UCSD-AML1 (cell line): Measurements from ENCODE around the gene PABPC3.

Source experiments
- DNase-seq: peaks from one replicate; lab custom pipeline; 2025; ENCODE audit not compliant: unreplicated experiment; lab: John Stamatoyannopoulos, UW

Gene PABPC3

GRCh38 chr13:25095851-25096453, at the start of gene PABPC3:
Gene PABPC3, plus strand, starts transcription at chr13:25096136. Its CDS starts 63 bp downstream, at chr13:25096199.
- DNase-seq = no peak

DNA sequence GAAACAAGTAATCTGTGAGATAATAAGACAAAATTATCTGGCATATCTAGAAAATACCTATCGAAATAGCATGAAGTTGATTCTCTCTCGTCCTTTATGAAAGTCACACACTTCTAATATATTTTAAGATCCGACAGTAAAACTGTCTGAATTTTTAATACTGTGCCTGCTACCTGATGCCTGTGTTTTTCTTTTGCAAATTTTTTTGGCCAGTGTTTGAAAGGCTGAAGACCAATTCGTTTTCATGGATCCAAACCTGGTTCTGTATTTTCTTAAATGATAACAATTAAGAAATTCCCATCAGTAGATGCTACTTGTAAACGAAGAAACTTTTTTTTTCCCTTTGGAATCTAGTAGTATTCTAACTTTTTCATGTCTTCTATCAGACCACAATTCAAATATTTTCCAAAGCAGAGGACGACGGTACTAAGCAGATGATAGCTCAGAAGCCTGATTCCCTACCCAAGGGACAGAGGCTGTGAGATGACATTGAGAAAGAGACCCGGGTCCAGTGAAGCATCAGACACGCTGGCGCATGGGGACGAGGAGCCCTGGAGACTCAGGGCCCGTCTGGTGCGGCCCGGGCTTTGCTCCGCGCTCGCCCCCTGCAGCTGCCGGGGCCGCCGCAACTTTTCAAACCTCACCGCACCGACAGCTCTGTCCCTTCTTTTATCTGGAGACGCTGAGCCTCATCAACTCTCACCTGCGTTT, 49.5 kb upstream of the PABPC3 start:
- DNase-seq = no peak

- no peak for DNase-seq
Measured at GRCh38 chr13:25046985-25047511, 48.9 kb upstream of the PABPC3 start.

DNA sequence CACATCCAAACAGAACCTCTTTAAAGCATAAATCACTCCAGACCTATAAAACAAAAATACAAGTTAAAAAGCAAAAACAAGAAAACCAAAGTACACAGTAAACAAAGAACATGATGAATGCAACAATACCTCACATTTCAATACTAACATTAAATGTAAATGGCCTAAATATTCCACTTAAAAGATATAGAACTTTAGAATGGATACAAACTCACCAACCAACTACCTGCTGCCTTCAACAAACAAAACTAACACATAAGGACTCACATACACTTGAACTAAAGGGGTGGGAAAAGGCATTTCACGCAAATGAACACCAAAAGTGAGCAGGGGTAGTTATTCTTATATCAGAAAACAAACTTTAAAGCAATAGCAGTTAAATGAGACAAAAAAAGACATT, 44.9 kb upstream of the PABPC3 start:
- DNase-seq = no peak

DNA sequence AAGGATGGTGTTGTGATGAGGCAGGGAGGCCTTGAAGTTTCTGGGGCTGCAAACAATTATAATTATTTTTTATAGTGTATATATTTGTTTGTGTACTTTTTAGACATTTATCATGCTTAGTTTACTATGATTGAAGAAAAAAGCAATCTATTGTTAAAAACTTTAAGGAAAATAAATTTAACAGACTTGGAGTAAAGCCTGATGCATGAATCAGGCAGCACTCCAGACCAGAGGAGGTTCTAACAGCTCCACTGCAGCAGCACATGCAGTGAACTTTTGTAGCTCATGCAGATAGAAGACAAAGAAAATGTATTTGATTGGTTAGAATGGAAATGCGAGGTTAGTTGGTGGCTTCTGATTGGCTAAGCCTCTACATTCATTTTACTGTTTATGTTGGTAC, 36.8 kb upstream of the PABPC3 start:
- DNase-seq = no peak

DNA sequence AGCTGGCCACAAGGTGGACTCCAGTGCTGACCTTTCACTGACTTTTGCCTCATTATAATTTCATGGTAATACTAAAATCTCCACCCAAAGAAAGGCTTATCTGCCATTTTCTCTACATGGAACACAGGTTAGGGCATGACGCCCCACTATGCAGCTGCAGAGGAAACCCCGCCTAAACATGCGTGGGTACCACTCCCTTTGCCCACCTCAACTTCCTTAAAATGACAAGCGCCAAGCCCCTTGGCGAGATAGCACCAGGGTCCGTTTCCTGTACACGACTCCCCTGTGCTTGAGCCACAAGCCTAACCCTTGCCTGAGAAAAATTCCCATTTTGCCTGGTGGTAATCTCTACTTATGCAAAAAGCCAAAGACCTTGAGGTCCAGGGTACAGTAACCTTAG, 36.0 kb upstream of the PABPC3 start:
- DNase-seq = no peak

GRCh38 chr13:25062479-25062878, 33.5 kb upstream of the PABPC3 start:
- no peak for DNase-seq

DNA sequence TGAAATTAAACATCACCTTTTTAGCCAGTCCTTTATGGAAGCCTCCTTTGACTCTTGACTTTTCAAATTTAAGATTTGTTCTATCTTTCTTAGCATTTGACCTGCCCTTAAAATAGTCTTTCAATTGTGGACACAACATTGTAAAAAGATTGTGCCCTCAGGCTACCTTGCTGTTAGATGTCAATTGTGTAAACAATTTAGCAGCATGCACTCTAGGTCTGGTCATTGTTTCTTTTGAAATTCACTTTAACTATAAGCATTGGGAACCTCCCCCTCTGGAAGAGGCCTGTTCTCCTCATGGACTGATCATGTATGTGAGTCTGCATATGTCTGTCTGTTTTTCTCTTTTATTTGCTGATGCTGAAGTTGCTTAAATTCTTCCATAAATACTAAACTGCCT, 31.5 kb upstream of the PABPC3 start:
- no peak for DNase-seq

- DNase-seq = no peak
Measured at GRCh38 chr13:25065974-25066770, 29.8 kb upstream of the PABPC3 start.

- DNase-seq = no peak
Measured at GRCh38 chr13:25067064-25067463, 28.9 kb upstream of the PABPC3 start.

DNA sequence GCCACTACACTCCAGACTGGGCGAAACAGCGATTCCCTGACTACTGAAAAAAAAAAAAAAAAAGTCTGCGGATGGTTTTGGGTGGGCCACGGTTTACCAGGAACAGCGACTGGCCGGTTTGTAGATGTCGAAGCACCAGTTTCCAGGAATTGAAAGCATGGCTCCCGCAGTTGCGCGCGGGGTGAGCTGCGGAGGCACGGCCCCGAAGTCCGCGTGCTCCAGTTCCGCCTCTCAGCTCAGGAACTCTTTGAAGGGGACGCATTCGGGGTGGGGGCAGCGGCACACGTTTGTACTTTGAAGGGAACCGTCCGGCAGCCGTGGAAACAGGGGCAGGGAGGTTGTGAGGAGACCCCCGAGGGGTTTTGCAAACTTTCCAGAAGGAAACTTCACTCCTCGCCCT, 27.1 kb upstream of the PABPC3 start:
- no peak for DNase-seq

- DNase-seq = no peak
Measured at GRCh38 chr13:25069236-25069635, 26.7 kb upstream of the PABPC3 start.

DNA sequence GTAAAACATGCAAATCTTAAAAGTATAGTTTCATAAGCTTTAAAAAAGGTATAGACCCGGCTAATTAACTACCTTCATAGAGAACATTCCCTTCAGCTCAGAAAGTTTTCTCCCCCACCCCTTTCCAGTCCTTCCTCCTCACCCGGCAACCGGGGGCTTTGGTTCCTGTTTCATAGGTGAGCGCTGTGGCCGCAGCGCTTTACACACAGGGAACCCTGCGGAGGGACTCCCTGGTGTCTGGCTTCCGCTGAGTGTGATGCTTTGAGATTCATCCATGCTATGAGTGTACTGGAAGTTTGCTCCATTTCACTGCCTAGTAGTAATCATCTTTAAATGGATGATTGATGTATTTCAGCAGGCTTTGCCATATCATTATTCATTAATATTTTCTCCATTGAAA, 26.0 kb upstream of the PABPC3 start:
- no peak for DNase-seq

GRCh38 chr13:25080773-25081172, 15.2 kb upstream of the PABPC3 start:
- DNase-seq = no peak

DNA sequence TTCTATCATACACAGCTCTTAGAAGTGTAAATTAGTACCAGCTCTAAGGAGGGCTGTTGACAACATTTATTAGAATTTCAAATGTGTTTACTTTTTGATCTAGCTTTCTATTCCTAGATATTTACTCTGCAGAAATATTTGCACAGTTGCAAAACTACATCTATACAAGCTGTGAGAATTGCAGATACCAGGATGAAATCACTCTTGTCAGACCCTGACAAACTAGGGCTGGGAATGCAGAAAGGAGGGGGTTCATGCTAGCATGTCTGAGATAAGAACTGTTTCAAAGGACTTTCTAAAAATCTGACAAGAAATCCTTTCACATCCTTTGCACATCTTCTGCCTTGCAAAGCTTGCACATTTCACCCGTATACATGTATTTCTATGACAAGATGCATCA, 11.8 kb upstream of the PABPC3 start:
- no peak for DNase-seq

GRCh38 chr13:25085125-25085742, 10.7 kb upstream of the PABPC3 start:
- no peak for DNase-seq

DNA sequence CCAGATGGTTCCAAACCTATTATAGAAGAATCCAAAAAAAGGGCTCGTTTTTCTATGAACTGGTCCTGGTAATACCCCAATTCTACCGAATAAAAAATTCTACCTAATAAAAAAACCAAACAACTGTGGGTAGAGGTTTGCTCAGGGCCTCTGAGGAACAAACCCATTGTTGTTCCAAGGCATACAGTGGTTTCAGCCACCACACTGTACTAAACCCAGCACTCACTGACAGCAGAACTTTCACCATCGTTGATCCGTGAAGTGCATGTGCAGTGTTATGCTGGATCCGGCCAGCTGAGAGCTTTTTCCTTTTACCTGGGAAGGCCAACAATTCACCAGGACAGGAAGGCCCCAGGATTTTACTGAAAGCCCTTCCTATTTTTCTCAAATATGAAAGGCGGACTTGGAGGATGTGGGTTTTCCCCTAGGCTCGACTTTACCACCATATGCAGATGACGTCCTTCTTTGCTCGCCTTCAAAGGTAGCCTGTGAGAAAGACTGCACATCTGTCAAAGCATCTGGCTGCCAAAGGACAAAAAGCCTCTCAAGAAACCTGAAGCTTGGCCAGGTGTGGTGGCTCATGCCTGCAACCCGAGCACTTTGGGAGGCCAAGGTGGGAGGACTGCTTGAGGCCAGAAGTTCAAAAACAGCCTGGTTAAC, 7.2 kb upstream of the PABPC3 start:
- DNase-seq = no peak

- no peak for DNase-seq
Measured at GRCh38 chr13:25097426-25097825, 1.5 kb downstream of the PABPC3 start.

DNA sequence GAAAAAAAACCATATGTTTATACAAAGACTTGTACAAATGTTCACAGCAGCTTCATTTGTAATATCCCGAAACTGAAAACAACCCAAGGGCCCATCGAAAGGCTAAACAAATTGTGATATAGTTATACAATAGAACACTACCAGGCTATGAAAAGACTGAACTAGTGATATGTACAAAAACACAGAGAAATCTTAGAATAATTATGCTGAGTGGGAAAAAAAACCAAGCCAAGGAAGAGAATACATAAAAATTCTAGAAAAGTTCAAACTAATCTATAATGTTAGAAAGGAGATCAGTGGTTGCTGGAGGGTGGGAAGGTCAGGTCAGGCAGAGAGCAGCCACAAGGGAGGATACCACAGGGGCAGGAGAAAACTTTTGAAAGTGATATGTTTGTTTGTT, 7.8 kb downstream of the PABPC3 start:
- DNase-seq = no peak

DNA sequence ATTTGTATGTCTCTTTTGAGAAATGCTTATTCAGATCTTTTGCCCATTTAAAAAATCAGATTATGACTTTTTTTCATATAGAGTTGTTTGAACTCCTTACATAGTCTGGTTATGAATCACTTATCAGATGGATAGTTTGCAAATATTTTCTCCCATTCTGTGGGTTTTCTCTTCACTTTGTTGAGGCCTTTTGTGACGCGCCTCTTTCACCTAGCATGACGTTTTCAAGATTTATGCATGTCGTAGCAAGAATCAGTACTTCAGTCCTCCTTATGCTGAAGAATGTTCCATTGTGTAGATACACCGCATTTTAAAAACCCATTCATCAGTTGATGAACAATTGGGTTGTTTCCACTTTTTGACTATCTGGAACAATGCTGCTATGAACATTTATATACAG, 13.4 kb downstream of the PABPC3 start:
- no peak for DNase-seq
